ENCODE results near the gene DNM3.

Gene DNM3

DNA sequence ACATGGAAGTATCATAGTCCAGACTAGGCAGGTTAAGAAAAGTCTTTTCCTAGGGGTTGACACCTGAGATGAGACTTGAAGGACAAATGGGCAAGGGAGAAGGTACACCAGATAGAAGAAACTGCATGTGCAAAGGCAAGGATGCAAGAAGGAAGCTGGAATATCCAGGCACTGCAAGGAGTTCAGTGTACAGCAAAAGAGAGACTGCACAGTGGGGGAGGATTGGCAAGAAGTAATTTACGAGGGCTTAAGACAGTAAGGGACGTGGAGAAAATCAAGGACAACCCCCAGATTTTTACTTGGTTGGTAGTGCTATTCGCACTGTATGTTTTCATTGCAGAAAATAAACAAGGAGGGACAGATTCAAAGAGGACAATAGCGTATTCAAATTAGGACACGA is 58.5 kb downstream of the DNM3 start:
- peaks cover 13% of the 10 kb centered on the region for H3K4me1 ChIP-seq (ENCODE audit: control insufficient read depth, insufficient read depth, low read length)
- no peaks in the 10 kb centered on the region for H3K36me3 ChIP-seq (ENCODE audit: control insufficient read depth, insufficient read depth, low read length)
- H3K9ac ChIP-seq (ENCODE audit: low read length): no peak overlapping the region
- H3K27me3 ChIP-seq (ENCODE audit: control insufficient read depth, insufficient read depth, low read length): no peaks in the 10 kb centered on the region
- no peaks in the 10 kb centered on the region for H3K9me3 ChIP-seq (ENCODE audit: control insufficient read depth, insufficient read depth, low read depth, low read length)
- no peak overlapping the region for H3K27ac ChIP-seq (ENCODE audit: low read depth, low read length)
- no peak overlapping the region for H3K4me3 ChIP-seq (ENCODE audit: low read depth, low read length)

DNA sequence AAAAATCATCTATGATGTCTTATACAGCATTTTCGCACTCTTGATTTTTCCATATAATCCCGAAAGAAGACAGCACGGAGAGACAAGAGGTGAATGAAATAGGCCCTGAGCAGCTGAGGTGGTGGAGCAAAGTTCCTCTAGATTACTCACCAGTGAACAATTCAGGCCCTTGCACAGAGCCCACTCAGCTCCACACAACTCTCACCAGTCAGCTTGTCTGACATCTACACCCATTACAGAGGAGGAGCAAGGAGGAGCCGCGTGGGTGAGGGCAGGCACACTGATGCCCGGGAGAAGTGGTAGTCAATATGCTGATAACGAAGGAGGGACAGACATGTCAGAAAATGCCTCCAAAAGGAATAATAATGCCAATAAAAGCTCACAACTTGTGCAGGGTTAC is 59.9 kb downstream of the DNM3 start:
- Histone ChIP-seq H3K4me3 (ENCODE audit: low read depth, low read length) (no peak overlapping the region), H3K4me1 (ENCODE audit: control insufficient read depth, insufficient read depth, low read length) (peaks cover 13% of the 10 kb centered on the region), H3K27me3 (ENCODE audit: control insufficient read depth, insufficient read depth, low read length) (no peaks in the 10 kb centered on the region), H3K9ac (ENCODE audit: low read length) (no peak overlapping the region), H3K36me3 (ENCODE audit: control insufficient read depth, insufficient read depth, low read length) (no peaks in the 10 kb centered on the region), H3K27ac (ENCODE audit: low read depth, low read length) (no peak overlapping the region), H3K9me3 (ENCODE audit: control insufficient read depth, insufficient read depth, low read depth, low read length) (no peaks in the 10 kb centered on the region)

DNA sequence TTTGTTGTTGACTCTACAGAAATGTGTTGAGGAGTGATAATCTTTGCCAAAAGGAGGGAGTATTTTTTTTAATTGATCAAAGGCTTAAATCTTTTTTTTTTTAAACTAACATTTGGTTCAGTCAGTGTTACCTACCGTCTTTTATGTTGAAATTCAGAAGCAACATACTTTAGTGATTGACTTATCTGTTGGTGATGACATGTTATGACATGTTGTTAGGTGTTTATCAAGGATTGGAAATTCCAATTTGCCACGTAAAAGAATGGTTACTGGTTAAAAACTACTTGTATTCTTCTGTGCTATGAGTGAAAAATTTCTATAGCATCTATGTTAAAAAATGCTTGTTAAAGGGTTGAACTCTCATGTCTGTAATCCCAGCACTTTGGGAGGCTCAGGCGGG is 61.2 kb downstream of the DNM3 start:
- Histone ChIP-seq H3K27ac (ENCODE audit: low read depth, low read length) (no peak overlapping the region), H3K4me3 (ENCODE audit: low read depth, low read length) (no peak overlapping the region), H3K9me3 (ENCODE audit: control insufficient read depth, insufficient read depth, low read depth, low read length) (no peaks in the 10 kb centered on the region), H3K27me3 (ENCODE audit: control insufficient read depth, insufficient read depth, low read length) (no peaks in the 10 kb centered on the region), H3K9ac (ENCODE audit: low read length) (no peak overlapping the region), H3K36me3 (ENCODE audit: control insufficient read depth, insufficient read depth, low read length) (no peaks in the 10 kb centered on the region), H3K4me1 (ENCODE audit: control insufficient read depth, insufficient read depth, low read length) (peaks cover 13% of the 10 kb centered on the region)

DNA sequence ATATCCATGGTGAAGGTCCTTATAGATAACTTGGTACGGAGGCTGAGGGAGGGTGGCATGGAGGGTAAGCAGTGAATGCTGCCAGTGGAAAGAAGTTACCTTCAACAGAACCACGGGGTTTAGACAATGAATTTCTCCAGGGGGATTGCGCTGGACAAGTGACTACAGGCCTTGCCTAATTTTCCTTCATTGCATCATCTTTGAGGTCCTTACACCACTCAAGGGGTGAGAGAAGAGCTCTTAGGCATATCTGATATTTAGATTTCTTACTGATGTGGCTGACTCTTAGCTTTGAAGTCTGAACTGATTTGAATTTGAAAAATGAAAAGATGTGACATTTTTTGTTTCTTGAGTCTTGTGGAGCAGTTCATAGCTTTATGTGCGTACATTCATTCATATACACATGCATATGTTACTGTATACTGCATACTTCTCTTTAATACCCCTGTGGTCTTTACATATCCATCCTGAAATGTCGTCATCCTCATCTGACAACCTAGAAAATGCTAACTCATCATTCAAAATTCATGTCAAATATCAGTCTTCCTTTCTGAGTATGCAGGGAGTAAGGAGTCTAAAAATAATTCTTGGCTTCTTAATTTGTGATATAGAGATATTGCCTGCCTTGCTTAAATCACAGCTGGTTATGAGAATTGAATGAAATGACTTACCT is 63.6 kb downstream of the DNM3 start:
- Histone ChIP-seq H3K4me3 (ENCODE audit: low read depth, low read length) (no peak overlapping the region), H3K27ac (ENCODE audit: low read depth, low read length) (no peak overlapping the region), H3K36me3 (ENCODE audit: control insufficient read depth, insufficient read depth, low read length) (no peaks in the 10 kb centered on the region), H3K9me3 (ENCODE audit: control insufficient read depth, insufficient read depth, low read depth, low read length) (no peaks in the 10 kb centered on the region), H3K9ac (ENCODE audit: low read length) (no peak overlapping the region), H3K27me3 (ENCODE audit: control insufficient read depth, insufficient read depth, low read length) (no peaks in the 10 kb centered on the region), H3K4me1 (ENCODE audit: control insufficient read depth, insufficient read depth, low read length) (peaks cover 9% of the 10 kb centered on the region)

DNA sequence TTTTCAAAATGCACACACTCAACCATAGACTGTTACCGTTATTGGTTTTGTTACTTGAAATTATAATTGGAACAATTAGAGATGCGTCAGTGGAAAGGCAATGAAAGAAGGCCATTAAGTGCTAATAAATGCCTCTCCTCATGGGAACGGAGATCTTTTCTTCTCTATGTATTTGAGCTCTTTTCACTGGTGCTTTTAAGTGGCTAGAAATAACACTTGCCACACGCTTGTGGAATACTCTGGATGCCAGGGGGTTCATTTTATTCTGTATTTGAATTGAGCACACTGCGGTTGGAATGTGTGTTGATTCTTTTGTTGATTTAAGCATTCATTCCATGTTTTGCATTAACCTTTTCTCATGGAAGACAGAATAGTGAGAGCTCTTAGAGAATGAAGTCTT is 68.4 kb downstream of the DNM3 start:
- Histone ChIP-seq H3K4me3 (ENCODE audit: low read depth, low read length) (no peak overlapping the region), H3K36me3 (ENCODE audit: control insufficient read depth, insufficient read depth, low read length) (no peaks in the 10 kb centered on the region), H3K9ac (ENCODE audit: low read length) (no peak overlapping the region), H3K9me3 (ENCODE audit: control insufficient read depth, insufficient read depth, low read depth, low read length) (no peaks in the 10 kb centered on the region), H3K27ac (ENCODE audit: low read depth, low read length) (peak overlapping the region; percentile 10; the same call in 1 of the 2 replicates), H3K4me1 (ENCODE audit: control insufficient read depth, insufficient read depth, low read length) (peaks cover 19% of the 10 kb centered on the region), H3K27me3 (ENCODE audit: control insufficient read depth, insufficient read depth, low read length) (no peaks in the 10 kb centered on the region)

DNA sequence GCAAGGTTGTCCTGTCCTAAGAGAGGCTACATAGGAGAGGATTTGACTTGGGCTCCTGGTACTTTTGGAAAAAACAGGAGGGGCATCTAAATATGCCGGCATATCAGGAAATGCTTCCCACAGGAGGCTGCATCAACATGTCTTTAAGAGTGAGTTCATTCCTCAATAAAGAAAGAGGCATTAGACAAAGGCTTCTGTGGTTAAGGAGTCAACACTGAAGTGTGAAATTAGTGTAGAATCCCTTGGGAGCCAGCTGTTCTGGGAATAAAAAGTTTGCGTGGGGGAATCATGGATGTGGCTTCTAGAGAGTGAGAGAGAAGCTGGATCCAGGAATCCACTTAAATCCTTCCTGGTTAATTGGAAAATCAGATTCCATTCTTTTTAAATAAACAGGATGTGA is 69.5 kb downstream of the DNM3 start:
- Histone ChIP-seq H3K9ac (ENCODE audit: low read length) (no peak overlapping the region), H3K4me1 (ENCODE audit: control insufficient read depth, insufficient read depth, low read length) (peaks cover 19% of the 10 kb centered on the region), H3K4me3 (ENCODE audit: low read depth, low read length) (no peak overlapping the region), H3K27me3 (ENCODE audit: control insufficient read depth, insufficient read depth, low read length) (no peaks in the 10 kb centered on the region), H3K9me3 (ENCODE audit: control insufficient read depth, insufficient read depth, low read depth, low read length) (no peaks in the 10 kb centered on the region), H3K27ac (ENCODE audit: low read depth, low read length) (peak overlapping the region; percentile 10; the same call in 1 of the 2 replicates), H3K36me3 (ENCODE audit: control insufficient read depth, insufficient read depth, low read length) (no peaks in the 10 kb centered on the region)

DNA sequence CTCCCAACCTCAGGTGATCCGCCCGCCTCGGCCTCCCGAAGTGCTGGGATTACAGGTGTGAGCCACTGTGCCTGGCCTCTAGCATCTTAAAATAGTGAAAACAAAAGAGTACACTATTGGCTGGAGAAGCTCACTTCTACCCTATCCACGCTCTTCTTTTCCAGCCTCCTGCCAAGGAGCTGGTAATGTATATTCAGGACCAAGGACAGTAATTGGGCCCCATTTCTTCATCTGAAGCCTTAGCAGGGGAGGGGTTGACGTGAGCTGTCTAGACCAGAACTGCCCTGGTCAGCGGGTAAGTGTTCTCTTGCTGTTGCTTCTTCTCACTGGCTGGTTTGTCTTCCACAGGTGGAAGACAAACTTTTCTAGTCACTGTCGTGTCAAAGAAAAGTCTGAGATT is 70.2 kb downstream of the DNM3 start:
- H3K9me3 ChIP-seq (ENCODE audit: control insufficient read depth, insufficient read depth, low read depth, low read length): no peaks in the 10 kb centered on the region
- H3K4me1 ChIP-seq (ENCODE audit: control insufficient read depth, insufficient read depth, low read length): peaks cover 19% of the 10 kb centered on the region
- no peak overlapping the region for H3K4me3 ChIP-seq (ENCODE audit: low read depth, low read length)
- H3K27me3 ChIP-seq (ENCODE audit: control insufficient read depth, insufficient read depth, low read length): no peaks in the 10 kb centered on the region
- no peak overlapping the region for H3K27ac ChIP-seq (ENCODE audit: low read depth, low read length)
- no peaks in the 10 kb centered on the region for H3K36me3 ChIP-seq (ENCODE audit: control insufficient read depth, insufficient read depth, low read length)
- no peak overlapping the region for H3K9ac ChIP-seq (ENCODE audit: low read length)

DNA sequence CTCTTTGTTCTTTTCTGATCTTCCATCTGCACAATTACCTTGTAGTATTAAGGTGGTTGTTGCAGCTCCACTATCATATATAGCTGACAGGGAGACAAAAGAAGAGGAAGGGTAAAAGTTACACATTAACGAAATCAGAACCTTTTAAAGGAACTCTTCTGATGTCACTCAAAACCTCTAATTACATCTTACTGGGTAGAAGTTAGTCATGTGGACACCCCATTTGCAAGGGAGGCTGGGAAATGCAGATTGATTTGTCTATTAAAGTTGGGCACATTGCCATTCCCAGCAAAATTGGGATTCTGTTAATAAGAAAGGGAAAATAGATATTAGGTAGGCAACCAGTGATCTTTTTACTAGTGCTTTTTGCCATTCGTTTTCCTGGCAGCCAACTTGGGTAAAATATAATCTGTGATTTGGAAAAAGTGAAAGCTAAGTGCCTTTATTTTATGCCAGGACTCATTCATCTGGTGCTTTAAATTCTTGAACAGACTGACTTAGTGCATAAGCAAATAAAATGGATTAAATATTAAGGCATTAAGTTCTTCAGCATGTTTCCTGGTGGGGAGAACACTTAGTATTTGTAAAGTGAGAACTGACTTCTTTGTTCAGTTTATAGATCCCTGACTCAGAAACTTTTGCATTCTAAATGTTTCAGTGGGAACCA is 71.3 kb downstream of the DNM3 start:
- H3K4me3 ChIP-seq (ENCODE audit: low read depth, low read length): no peak overlapping the region
- H3K9me3 ChIP-seq (ENCODE audit: control insufficient read depth, insufficient read depth, low read depth, low read length): no peaks in the 10 kb centered on the region
- no peaks in the 10 kb centered on the region for H3K36me3 ChIP-seq (ENCODE audit: control insufficient read depth, insufficient read depth, low read length)
- no peak overlapping the region for H3K9ac ChIP-seq (ENCODE audit: low read length)
- no peak overlapping the region for H3K27ac ChIP-seq (ENCODE audit: low read depth, low read length)
- peaks cover 19% of the 10 kb centered on the region for H3K4me1 ChIP-seq (ENCODE audit: control insufficient read depth, insufficient read depth, low read length)
- H3K27me3 ChIP-seq (ENCODE audit: control insufficient read depth, insufficient read depth, low read length): no peaks in the 10 kb centered on the region

DNA sequence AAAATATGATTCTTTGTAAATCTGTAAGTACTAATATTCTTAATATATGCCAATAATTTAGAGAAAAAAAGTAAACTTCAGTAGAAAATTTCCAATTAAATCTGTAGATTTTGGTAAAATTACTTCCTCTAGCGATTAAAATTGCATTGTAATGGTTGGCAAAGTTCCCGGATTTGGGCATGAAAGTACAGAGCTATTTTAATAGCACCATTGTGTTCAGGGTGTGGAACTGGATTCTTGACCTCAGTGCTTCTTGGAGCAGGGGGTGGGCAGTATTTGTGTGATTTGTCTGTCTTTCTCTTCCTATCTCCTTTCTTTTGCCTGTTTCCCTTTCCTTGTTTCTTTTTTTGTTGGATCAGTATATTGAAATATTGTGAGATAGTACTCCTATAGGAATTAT is 72.1 kb downstream of the DNM3 start:
- H3K9me3 ChIP-seq (ENCODE audit: control insufficient read depth, insufficient read depth, low read depth, low read length): no peaks in the 10 kb centered on the region
- H3K36me3 ChIP-seq (ENCODE audit: control insufficient read depth, insufficient read depth, low read length): no peaks in the 10 kb centered on the region
- H3K27ac ChIP-seq (ENCODE audit: low read depth, low read length): no peak overlapping the region
- H3K4me1 ChIP-seq (ENCODE audit: control insufficient read depth, insufficient read depth, low read length): peaks cover 19% of the 10 kb centered on the region
- H3K9ac ChIP-seq (ENCODE audit: low read length): no peak overlapping the region
- no peak overlapping the region for H3K4me3 ChIP-seq (ENCODE audit: low read depth, low read length)
- H3K27me3 ChIP-seq (ENCODE audit: control insufficient read depth, insufficient read depth, low read length): no peaks in the 10 kb centered on the region

DNA sequence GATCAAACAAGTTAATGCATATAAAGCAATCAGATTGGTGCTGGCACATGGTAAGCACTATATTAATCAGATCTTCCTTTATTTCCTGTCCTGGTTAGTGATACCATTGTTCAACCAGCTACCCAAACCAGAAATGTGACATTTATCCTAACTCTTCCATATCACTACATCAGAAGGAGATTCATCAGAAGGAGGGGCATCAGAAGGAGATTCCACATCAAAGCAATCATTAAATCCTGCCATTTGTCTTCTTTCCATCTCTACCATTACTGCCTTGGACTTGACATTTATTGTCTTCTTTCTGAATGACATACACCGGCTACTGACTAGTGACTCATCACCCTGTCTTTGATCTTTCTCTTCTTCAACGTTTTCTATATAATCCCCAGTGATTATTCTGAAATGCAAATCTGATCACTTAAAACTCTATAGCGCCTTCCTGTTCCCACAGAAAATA is 75.0 kb downstream of the DNM3 start:
- no peak overlapping the region for H3K27ac ChIP-seq (ENCODE audit: low read depth, low read length)
- H3K4me1 ChIP-seq (ENCODE audit: control insufficient read depth, insufficient read depth, low read length): no peaks in the 10 kb centered on the region
- H3K36me3 ChIP-seq (ENCODE audit: control insufficient read depth, insufficient read depth, low read length): no peaks in the 10 kb centered on the region
- no peak overlapping the region for H3K4me3 ChIP-seq (ENCODE audit: low read depth, low read length)
- H3K9me3 ChIP-seq (ENCODE audit: control insufficient read depth, insufficient read depth, low read depth, low read length): no peaks in the 10 kb centered on the region
- no peaks in the 10 kb centered on the region for H3K27me3 ChIP-seq (ENCODE audit: control insufficient read depth, insufficient read depth, low read length)
- H3K9ac ChIP-seq (ENCODE audit: low read length): no peak overlapping the region

DNA sequence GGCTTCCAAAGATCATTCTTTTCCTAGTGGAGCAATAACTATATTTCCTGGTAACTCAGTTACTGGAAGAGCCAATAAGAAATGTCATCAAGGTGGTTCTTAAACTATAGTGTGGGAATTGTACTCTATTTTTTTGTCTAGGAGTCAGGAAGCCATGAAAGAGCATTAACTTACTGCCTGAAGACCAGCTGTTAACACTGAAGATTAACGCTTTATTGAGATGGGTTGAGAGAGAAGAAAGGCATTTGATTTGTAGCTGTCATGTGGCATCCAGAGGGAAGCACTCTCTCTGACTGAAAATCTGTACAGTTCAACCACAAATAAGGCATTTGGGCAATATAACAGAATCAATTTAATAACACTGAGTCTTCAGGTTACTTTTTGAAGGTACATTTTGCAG is 76.0 kb downstream of the DNM3 start:
- H3K27me3 ChIP-seq (ENCODE audit: control insufficient read depth, insufficient read depth, low read length): no peaks in the 10 kb centered on the region
- H3K27ac ChIP-seq (ENCODE audit: low read depth, low read length): no peak overlapping the region

More for the DNA sequence above, 76.0 kb downstream of the DNM3 start:
- H3K9me3 ChIP-seq (ENCODE audit: control insufficient read depth, insufficient read depth, low read depth, low read length): no peaks in the 10 kb centered on the region
- H3K36me3 ChIP-seq (ENCODE audit: control insufficient read depth, insufficient read depth, low read length): no peaks in the 10 kb centered on the region
- H3K4me3 ChIP-seq (ENCODE audit: low read depth, low read length): no peak overlapping the region
- H3K4me1 ChIP-seq (ENCODE audit: control insufficient read depth, insufficient read depth, low read length): no peaks in the 10 kb centered on the region
- no peak overlapping the region for H3K9ac ChIP-seq (ENCODE audit: low read length)

All from HUES6 (cell line).